CD4-positive, alpha-beta T cell treated with Interferon alpha-2 for 1 hour (primary cell): ENCODE measurements around the gene NINL.
"Not testable (repeated sequence)": the region's sequence is repeated elsewhere in the genome, so short reads cannot be mapped to it uniquely, and the experiment has no call there.

Experiments
- DNase-seq, 2 donors: peaks; one replicate each; pipeline ENCODE4 v3.0.0-alpha.2; 2020 to 2022

The NINL gene

DNA sequence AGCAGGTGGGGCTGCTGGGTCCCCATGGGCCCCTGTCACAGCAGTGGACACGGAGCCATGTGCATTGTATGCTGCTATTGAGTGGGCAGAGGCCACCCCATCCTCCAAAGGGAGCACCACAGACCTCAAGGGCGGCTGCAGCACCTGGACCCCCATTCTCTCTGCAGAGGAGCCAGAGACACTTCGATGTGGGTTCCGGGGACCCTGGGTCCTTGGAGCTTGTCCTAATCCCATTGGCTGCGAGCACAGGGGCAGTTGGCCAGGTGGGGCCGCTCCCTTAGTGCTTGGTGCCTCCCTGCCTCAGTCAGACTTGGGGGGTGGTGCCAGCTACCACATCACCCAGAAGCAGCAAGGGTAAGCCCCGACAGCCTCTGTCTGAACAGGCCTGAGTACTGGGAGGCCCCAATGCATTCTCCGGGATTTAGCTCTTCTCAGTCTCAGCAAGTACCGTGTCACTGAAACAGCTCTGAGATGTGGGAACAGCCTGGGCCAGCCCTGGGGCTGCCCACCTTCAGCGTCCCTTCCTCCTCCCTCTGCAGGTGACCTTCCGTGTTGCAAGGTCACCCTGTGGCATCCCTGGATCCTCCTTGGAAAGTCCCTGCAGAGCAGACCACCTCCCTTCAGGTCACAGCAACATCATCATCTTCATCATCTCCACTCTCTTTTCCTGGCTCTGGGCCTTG, 104.0 kb downstream of the NINL start:
- no peak for DNase-seq

DNA sequence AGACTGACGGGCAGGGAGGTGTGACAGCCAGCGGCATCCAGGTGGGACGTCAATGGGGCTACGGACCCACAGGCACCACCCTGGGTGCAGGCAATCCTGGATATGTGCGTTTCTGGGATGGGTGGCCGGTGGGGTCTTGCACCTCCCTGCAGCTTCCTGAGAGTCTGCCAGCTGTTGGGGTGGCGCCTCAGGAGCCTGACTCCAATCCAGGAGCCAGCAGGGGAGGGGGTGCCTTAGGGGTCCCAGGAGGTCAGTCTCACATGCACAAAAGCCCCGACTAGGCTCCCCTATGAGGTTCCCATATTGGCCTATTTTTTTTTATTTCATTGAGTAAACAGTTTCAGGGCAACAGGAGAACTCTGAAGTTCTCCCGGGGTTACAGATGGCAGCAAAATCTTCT, 104.5 kb downstream of the NINL start:
- DNase-seq = no peak

- DNase-seq = no peak
Observed at GRCh38 chr20:25480156-25480555, 105.2 kb downstream of the NINL start.

GRCh38 chr20:25479638-25480037, 105.7 kb downstream of the NINL start:
- DNase-seq = no peak

DNA sequence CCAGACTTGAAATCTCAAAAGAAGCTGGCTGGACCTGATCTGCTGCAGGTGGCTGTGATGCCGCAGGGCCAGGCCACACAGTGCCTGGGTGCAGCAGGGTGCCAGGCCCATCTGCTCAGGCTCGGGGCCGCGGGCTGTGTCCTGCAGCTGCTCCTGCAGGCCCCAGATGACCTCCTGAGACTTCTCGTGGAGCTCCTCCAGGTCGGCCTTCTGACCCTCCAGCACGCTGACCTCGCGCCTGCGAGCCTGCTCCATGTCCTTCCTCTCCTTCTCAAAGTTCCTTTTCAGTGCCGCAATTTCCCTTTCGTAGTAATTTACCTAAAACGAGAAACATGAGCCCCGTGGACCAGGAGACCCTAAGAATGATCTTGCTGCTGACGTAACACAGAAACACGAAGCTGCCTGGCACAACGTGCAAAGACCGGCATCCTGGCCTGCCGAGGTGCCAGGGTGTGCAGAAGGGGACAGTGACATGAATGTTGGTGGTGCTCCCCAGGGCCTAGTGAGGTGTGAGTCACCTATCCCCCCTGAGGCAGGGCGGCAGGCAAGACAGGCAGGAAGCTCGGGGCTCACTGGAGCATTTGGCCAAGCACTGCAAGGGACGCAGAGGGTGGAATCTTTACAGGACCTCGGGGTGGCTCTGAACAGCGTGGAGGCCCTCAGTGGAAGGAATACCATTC, 106.3 kb downstream of the NINL start:
- no peak for DNase-seq

- no peak for DNase-seq
Observed at GRCh38 chr20:25477014-25477882, 108.1 kb downstream of the NINL start.

DNA sequence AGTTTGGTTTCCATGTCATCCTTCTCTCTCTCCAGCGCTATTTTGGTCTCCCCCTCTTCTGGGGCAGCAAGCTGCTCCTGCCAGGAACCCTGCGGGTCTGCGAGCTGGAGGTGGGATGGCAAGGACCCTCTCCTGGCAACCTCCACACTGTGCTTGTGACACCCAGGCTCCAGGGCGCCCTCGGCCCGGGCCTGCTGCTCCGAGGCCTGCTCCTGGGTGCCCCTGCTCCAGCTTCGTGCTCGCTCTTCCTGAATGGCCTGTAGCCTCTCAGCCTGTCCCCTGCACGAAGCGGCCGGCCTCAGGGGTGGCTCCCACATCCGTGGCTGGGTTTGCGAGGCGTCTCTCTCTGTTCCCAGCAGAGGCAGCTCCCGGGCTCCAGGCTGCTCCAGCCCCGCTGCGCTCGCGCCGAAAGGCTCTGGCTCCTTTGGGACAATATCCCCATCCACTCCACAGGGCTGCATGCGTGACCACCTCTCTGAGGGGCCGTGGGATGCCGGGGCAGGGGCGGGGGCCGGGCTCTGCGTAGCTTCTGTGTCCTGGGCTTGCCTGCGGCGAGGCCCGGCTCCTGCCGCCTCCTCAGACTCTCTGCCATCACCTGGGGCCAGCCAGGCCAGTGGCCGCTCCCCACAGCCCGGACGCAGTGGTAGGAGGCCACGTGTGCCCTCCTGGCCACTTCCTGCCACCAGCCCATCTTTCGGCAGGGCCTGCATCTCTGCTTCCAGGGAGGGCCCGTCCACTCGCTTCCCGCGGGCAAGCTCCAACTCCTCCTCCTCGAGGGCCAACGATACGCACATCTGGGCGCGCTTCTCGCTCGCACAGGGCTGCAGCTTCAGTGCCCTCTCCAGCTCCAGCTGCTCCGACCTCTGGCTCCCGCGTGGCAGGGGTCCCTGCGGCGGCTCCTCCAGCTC, 109.0 kb downstream of the NINL start:
- DNase-seq = no peak

DNA sequence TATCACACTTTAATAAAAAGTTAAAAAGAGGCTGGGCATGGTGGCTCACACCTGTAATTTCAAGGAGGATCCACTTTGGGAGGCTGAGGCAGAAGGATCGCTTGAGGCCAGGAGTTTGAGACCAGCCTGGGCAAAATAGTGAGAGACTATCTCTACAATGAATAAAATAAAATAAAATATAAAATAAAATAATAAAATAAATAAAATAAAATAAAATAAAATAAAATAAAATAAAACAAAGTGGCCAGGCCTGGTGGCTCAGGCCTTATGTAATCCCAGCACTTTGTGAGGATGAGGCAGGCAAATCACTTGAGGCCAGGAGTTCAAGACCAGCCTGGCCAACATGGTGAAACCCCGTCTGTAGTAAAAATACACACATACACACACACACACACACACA, 112.0 kb downstream of the NINL start:
- not testable (repeated sequence) for DNase-seq

GRCh38 chr20:25471020-25471419, 114.3 kb downstream of the NINL start:
- DNase-seq = no peak

DNA sequence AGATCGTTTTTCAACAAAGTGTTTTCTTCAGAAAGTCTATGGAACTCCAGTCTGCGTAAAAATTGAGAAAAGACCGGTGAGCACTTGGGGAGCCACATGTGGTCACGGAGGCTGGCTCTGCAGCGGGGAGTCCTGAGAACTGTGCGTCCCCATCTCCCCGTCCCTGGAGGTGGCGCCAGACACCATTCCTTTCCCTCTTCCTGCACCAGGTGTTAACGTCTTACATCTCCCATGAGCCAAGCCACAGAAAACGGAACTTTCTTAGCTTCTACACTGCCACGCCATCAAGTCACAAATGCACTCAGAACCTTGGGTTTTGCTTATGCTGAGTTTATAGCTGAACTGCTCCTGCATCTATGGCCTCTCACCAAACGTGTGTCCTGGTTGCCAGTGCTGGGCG, 115.3 kb downstream of the NINL start:
- peak; percentile 21 to 52 for DNase-seq

DNA sequence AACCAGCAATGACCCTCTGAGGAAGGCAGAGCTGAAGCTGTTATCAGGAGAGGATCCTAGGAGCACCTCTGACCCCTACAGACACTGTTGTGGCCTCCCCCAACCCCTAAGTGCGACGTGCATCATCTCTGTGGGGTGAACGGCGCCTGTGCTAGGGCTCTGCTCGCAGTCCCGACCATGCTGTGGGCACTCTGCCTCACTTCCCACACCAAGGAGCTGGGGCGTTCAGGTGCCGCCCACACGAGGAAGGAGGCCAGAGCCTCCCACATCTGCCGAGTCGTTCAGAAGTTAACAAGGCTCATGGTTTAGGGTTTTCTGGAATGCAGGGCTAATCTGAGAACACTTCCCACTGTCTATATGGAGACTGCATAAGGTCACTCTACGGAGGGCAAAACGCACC, 115.8 kb downstream of the NINL start:
- no peak for DNase-seq

DNA sequence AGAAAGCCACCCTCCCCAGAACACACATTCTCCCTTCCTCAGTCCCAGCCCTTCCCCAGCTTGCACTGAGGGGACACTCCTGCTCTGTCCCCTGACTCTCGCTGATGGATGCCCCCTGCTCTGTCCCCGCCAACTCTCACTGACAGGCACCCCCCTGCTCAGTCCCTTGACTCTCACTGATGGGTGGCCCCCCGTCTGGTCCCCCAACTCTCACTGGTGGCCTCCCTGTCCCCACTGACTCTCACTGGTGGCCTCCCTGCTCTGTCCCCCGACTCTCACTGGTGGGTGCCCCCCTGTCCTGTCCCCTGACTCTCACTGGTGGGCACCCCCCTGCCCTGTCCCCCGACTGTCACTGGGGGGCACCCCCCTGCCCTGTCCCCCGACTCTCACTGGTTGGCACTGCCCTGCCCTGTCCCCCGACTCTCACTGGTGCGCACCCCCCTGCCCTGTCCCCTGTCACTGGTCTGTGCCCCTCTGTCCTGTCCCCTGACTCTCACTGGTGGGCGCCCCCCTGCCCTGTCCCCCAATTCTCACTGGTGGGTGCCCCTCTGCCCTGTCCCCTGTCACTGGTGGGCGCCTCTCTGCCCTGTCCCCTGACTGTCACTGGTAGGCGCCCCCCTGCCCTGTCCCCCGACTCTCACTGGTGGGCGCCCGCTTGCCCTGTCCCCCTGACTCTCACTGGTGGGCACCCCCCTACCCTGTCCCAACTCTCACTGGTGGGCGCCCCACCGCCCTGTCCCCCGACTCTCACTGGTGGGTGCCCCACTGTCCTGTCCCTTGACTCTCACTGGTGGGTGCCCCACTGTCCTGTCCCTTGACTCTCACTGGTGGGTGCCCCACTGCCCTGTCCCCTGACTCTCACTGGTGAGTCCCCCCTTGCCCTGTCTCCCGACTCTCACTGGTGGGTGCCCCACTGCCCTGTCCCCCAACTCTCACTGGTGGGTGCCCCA, 116.9 kb downstream of the NINL start:
- no peak for DNase-seq

DNA sequence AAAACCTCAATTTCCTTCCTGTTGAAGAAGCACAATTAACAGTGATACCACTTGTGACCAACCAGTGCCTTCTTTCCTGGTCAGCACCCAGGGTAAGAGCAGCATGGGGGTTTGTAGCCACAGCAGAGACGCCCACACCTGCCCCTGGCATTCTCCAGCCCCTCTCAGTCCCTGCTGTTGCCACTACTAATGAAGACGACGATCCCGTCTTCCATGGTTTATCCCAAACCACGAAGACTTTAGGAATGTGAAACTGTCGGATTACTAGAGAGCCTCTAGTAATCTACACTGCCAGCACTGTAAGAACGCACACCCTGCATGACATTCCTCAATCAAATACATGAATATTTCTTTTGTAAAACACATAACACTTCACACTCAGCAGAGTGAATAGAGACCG, 117.9 kb downstream of the NINL start:
- no peak for DNase-seq

DNA sequence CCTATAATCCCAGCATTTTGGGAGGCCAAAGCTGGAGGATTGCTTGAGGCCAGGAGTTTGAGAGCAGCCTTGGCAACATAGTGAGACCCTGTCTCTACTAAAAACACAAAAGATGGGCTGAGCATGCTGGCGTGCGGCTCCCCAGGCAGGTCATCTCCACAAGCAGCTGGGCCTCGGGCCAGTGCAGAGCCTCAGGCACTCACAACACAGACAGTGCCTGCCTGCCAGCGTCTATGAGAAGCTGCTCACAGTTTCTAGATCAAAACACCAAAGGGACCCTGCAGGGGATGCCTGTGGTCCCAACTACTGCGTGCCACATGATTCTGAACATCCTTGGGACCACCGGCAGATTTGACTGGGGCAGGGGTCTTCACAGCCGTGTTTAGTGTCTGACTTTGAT, 118.5 kb downstream of the NINL start:
- no peak for DNase-seq

DNA sequence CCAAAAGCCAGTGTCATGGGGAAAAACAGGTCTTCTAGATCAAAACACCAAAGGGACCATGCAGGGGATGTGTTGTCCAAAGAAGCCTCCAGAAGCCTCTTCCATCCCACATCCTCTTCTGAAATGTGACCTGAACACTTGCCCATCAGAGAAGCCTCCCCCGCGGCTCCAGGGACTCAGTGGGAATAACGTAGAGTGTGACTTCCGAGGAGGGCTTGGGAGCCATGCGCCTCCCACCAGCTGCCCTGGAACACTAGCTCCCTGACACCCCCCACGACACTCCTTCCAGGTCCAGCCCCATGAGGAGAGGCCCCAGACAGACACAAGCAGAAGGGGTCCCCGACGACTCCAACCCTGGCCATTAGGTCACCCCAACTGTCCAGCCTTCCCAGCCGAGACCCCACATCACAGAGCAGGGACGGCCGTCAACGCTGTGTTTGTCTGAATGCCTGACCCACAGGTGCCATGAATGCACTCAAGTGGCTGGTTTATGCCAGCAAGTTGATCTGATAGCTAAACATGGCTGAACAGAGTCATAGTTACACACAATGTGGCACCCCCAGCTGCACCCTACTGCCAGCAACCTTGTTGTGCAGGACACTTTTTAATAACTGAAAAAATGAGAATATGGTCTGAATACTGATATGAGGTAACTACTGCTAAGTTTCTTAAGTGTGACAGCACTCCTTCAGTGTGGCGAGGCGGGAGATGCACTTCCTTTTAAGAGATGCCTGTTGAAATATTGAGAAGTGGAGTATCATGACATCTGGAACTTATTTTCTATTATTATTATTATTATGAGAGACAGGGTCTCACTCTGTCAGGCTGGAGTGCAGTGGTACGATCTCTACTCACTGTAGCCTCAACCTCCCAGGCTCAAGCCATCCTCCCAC, 119.8 kb downstream of the NINL start:
- DNase-seq = no peak

DNA sequence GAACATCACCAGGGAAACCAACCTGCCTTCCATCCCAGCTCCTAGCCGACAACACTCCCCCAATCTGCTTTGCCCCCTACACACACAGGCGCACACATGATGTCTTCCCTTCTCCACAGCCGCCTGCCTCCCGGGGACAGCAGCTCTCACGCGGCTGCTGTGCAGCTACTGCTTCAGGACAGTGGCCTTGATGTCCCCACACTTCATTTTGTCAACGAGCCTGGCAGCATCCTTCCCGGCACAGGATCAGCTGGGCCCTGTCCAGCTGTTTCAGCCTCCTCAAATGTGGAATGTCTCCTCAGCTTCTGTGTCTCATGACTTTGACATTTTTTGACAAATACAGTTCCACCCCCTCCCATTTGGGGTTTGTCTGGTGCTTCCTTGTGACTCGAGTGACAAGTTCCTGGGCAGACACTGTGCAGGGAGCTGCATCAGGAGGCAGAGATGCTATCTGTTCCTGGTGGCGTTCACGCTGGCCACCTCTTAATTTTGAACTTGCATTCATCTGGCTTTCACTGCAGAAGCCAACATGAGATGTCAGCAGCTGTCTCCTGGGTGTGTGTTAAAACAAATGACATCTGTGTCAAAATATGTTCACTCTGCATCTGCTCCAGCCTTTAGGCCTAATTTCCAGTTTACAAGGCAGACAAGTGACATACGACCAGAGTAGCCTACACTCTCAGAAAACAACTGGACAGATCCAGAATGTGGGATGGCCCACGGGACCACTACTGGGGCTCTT, 120.7 kb downstream of the NINL start:
- no peak for DNase-seq

GRCh38 chr20:25461786-25462545, 123.4 kb downstream of the NINL start:
- DNase-seq = no peak

DNA sequence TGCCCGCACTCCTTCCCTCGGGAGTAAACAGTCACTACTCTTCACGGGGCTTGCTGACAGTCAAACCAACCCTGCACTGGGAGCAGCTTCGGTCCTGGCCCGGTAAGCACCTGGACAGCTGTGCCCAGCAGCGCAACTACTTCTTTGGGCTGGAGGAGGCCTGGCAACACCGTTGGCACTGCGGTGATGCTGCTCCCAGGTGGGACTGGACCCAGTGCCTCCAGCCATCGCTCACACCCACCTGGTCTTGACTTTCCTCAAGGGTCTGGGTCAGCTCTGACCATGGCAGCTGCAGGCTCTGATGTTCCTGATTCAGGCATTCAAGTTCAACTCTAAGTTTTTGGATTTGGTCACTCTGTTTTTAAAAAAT, 124.1 kb downstream of the NINL start:
- DNase-seq = no peak
